BJ (cell line): ENCODE results near the gene KCNA10. TPM values are rescaled to one million over a fixed set of nuclear protein-coding genes. Genes with fewer than 3 reads are reported as not detected.

ENCODE experiments used
- CTCF ChIA-PET: fragments of 350-600 bp; formaldehyde crosslinking; extraction: SDS; loops from one replicate; lab custom pipeline; 2021; ENCODE audit warnings: antibody characterized with exemption, inconsistent platforms; lab: Yijun Ruan, JAX
- POLR2A ChIA-PET: fragments of 300-600 bp; sonication (Branson Sonifier 250); formaldehyde crosslinking; extraction: SDS; loops from one replicate; lab custom pipeline; 2021; ENCODE audit warnings: antibody characterized with exemption; lab: Charles Lee
- DNase-seq: peaks from one replicate; pipeline ENCODE4 v3.0.0-alpha.2; 2011; ENCODE audit warnings: low read depth
- H3K27me3 ChIP-seq: 2 replicates; pipeline ENCODE4 v1.6.0; 2011; ENCODE audit warnings: low read length; ENCODE audit not compliant: control insufficient read depth, insufficient read depth
- H3K36me3 ChIP-seq: 2 replicates; pipeline ENCODE4 v1.5.1; 2011; ENCODE audit warnings: low read length; ENCODE audit not compliant: control insufficient read depth, insufficient read depth
- H3K4me3 ChIP-seq: 2 replicates; pipeline ENCODE4 v1.5.1; 2011; ENCODE audit warnings: low read depth, mild to moderate bottlenecking, control low read depth, low read length
- polyA plus RNA-seq: library from polyadenylated mRNA; depleted of rRNA; stranded (reverse); fragments of >200 nt; gene quantifications from 2 replicates; pipeline ENCODE4 v1.2.3, GENCODE V29; 2011
- TF ChIP-seq, protein P1 (sequence below): IDR thresholded peaks from 2 replicates; pipeline ENCODE4 v1.5.1; 2011; ENCODE audit warnings: low read depth, mild to moderate bottlenecking, control low read depth, inconsistent platforms, low read length, moderate library complexity; ENCODE audit not compliant: insufficient read depth

Gene KCNA10
- polyA plus RNA-seq, 1 experiment, result not detected

DNA sequence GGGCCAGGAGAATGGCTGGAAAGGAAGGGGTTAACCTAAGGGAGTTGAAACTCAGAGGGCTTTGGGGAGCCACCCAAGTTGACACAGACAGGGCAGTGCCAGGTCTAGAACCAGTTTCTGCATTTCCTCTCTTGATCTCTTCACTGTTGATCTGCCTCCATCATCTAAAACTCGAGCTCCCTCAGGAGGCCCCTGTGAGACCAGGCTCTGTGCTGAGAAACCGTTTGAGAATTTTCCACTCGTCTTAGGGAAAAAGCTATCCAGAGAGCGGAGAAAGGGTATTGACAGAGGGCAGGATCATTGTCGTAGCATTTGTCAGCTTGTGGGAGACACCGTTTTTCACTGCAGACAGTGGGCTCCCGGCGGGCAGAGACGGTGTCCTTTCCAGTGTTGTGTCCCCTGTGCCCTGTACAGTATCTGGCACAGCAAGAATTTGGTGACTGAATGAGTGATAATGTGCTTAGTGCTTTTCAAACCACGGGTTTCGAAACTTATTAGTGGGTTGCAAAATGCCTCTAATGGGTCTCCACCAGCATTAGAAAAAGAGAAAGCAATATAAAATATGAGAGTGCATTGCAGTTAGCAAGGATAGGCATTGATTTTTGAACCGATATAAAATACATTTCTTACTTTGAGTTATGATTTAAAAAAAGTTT is 36.9 kb downstream of the KCNA10 start:
- ChIA-PET POLR2A (no interaction called here), CTCF (interaction anchor here (0.6 to 8.7 kb wide), 6 partner anchors 13 to 453 kb away, joined by 3 to 68 read pairs (median 4); no protein-coding TSS in a partner anchor)
- TF ChIP-seq, protein P1, sequence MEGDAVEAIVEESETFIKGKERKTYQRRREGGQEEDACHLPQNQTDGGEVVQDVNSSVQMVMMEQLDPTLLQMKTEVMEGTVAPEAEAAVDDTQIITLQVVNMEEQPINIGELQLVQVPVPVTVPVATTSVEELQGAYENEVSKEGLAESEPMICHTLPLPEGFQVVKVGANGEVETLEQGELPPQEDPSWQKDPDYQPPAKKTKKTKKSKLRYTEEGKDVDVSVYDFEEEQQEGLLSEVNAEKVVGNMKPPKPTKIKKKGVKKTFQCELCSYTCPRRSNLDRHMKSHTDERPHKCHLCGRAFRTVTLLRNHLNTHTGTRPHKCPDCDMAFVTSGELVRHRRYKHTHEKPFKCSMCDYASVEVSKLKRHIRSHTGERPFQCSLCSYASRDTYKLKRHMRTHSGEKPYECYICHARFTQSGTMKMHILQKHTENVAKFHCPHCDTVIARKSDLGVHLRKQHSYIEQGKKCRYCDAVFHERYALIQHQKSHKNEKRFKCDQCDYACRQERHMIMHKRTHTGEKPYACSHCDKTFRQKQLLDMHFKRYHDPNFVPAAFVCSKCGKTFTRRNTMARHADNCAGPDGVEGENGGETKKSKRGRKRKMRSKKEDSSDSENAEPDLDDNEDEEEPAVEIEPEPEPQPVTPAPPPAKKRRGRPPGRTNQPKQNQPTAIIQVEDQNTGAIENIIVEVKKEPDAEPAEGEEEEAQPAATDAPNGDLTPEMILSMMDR, result no peak
- no peak overlapping the region for H3K4me3 ChIP-seq
- DNase-seq, result no peak
- no peaks in the 10 kb centered on the region for H3K36me3 ChIP-seq
- H3K27me3 ChIP-seq, result peaks cover 13% of the 10 kb centered on the region

DNA sequence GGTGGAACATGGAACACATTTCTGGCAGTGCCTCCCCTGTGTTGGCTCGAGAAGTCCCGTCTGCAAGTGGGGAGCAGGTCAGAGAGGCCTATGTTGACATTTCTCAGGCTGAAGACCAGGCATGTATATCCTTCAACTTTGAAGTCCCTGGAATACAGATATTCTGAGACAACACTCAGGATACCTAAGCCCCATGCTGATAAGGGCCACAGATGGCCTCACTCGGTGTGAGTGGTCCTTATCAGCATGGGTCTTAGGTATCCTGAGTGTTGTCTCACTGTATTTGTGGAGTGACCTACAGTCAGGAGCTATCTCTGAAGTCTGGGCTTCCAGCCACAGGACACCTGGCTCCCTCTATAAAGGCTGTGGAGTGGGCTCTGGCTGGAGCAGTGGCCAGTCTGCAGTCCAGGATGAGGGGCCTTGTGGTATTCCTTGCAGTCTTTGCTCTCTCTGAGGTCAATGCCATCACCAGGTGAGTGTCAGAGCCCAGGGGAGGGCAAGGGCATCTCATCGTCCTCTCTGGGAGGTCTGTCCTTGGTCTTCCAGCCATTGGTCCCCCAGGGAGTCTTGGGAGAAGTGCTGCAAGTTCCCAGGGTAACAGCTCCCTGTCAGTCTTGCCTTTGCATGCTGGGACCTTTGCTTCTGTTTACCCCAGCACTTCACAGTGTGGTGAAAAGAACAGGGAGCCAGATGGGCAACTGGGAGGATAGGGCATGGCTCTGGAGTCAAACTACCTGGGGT is 38.4 kb downstream of the KCNA10 start:
- Histone ChIP-seq H3K36me3 (no peaks in the 10 kb centered on the region), H3K4me3 (no peak overlapping the region), H3K27me3 (peaks cover 10% of the 10 kb centered on the region)
- ChIA-PET POLR2A (no interaction called here), CTCF (interaction anchor here (1.2 to 8.7 kb wide), 4 partner anchors 15 to 46 kb away, joined by 3 to 68 read pairs (median 9); no protein-coding TSS in a partner anchor)
- no peak for DNase-seq
- TF ChIP-seq, protein P1, result no peak

DNA sequence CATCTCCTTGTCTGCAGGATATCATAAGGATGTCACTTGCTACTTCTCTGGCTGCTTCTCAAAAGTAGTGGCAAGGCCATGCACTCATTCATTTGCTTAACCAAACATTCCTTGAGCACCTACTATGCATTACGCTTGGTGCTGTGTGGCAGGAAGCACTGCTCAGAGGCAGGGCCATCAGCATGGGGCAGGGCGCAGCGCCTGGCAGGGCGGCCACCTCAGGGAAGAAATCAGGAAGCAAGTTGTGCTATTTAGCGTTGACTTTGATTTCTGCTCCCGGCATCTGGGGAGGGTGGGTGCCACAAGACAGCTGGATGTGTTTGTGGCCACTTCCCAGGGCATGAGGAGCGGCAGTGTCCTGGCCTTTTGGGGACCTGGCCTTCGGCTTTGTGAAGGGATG is 40.1 kb downstream of the KCNA10 start:
- H3K4me3 ChIP-seq, result no peak overlapping the region
- CTCF ChIA-PET, result interaction anchor here (1.1 to 4.3 kb wide), 3 partner anchors 17 to 271 kb away, joined by 3 to 24 read pairs (median 8); no protein-coding TSS in a partner anchor
- POLR2A ChIA-PET, result no interaction called here
- DNase-seq, result no peak
- TF ChIP-seq, protein P1, result no peak
- H3K36me3 ChIP-seq, result no peaks in the 10 kb centered on the region
- H3K27me3 ChIP-seq, result peaks cover 10% of the 10 kb centered on the region

DNA sequence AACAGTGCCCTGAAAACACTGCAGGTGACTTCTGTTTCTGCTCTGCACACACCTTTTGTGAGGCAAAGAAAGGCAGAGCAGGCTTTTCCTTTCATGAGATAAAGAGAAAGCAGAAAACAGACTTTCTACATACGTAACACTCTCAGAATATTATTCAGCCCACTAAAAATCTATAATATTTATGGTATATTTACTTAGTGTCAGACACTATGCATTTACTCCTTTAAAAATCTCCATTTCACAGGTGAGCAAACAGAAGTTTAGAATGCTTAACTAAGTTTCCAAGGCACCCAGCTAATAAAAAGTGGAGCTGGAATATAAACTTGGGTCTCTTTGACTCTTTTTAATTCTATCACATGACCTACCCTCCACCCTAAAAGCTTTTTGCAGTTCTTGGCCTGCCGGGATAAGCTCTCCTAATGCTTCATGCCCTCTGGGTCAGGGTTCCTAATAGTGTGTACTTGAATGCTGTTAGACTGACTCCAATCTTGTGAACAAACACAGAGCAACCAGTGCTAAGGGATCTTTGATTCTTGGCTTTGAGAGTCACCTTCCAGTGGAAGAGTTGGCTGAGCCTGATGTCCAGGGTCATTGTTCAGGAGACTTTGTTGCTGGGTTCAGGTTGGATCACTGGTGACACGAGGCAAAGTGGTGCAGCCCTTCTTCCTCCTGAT is 40.9 kb downstream of the KCNA10 start:
- ChIA-PET CTCF (interaction anchor here (0.7 to 4.3 kb wide), 5 partner anchors 14 to 271 kb away, joined by 3 to 24 read pairs (median 5); no protein-coding TSS in a partner anchor), POLR2A (no interaction called here)
- Histone ChIP-seq H3K27me3 (peaks cover 7% of the 10 kb centered on the region), H3K4me3 (no peak overlapping the region), H3K36me3 (no peaks in the 10 kb centered on the region)
- DNase-seq, result no peak
- TF ChIP-seq, protein P1, result no peak
